ENCODE data around the gene CCDC188.

CCDC188 gene

DNA sequence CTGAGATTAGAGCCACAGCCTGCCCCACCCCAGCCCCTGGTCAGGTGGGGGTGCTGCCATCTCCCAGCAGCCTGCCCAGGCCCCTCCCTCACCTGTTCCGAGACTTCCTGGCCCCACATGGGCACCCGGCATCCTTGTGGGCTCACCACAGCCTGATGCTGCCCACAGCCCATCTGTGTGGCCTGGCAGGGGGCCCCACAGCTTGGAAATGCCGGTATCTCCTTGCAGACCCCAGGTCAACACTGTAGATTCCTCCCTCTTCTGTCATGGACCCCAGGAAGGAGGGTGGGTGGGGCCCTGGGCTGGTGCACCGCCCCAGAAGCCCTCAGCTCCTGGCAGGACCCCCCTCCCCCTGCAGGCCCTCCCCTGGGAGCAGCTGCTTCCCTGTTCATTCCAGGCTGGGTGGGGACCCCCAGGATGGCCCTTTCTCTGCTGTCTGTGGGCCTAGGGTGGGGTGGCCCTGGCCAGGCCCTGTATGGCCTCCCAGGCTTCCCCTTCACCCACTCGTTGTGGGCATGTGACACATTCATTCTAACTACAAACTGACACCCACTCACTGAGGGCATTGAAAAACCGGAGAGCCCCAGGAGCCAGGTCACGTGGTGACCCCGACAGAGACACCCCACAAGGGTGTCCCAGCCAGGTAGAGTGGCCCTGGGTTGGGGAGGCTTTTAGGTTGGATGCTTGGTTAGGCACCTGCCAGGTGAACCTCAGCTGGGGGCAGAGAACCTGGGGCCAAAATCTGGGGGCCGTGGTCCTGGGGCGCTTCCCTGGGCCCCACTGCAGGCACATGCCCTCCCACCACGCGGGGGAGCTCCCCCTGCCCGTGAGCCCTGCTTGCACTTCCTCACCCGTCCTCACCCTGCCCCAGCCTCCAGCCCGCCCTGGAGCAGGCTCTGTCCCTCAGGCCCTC is 44.1 kb upstream of the CCDC188 start:
- TF ChIP-seq, protein P1, sequence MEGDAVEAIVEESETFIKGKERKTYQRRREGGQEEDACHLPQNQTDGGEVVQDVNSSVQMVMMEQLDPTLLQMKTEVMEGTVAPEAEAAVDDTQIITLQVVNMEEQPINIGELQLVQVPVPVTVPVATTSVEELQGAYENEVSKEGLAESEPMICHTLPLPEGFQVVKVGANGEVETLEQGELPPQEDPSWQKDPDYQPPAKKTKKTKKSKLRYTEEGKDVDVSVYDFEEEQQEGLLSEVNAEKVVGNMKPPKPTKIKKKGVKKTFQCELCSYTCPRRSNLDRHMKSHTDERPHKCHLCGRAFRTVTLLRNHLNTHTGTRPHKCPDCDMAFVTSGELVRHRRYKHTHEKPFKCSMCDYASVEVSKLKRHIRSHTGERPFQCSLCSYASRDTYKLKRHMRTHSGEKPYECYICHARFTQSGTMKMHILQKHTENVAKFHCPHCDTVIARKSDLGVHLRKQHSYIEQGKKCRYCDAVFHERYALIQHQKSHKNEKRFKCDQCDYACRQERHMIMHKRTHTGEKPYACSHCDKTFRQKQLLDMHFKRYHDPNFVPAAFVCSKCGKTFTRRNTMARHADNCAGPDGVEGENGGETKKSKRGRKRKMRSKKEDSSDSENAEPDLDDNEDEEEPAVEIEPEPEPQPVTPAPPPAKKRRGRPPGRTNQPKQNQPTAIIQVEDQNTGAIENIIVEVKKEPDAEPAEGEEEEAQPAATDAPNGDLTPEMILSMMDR (IDR thresholded peaks at IDR 0.05; ENCODE audit: low read depth, low read length): no peak
- no peak for DNase-seq (ENCODE audit: low read depth, low spot score)
- in situ Hi-C loops (cut with HindIII; ENCODE audit: low sequenced_read_pairs): no loop called here
- H3K4me3 ChIP-seq (ENCODE audit: low read depth, low read length): no peak overlapping the region

DNA sequence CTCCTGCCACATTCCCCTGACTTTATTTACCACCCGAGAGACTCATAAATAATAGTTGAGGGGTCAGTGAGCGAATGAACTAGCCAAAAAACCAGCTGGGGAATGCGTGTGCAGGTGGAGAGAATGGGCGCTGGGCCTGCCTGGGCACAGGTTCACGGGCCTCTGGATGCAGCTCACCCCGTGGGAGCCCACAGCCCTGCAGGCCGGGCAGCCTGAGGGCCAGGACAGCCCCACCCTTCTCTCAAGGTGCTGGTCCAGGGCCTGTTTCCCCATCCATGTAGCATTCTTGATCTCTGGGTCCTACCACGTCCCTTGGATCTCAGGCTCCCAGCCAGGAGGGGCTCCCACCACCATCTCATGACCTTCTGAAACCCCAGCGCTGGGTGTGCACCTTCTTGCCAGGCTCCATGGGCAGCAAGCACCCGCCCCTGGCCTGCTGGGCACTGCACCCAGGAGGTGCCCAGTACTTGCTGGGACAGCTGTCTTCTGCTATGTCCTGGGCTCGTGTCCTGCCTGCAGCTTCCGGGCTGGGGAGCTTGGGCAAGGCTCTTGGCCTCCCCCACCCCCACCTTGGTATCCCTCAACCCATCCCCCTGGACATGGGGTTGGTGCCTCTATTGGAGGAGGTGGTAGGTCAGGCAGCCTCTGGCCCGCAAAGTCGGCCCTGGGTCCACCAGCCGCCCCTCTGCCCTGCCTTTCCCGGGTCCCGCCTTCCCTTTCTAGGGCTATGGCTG is 43.1 kb upstream of the CCDC188 start:
- DNase-seq (ENCODE audit: low read depth, low spot score): no peak
- TF ChIP-seq, protein P1 (IDR thresholded peaks at IDR 0.05; ENCODE audit: low read depth, low read length): no peak
- in situ Hi-C loops (cut with HindIII; ENCODE audit: low sequenced_read_pairs): no loop called here
- H3K4me3 ChIP-seq (ENCODE audit: low read depth, low read length): no peak overlapping the region

DNA sequence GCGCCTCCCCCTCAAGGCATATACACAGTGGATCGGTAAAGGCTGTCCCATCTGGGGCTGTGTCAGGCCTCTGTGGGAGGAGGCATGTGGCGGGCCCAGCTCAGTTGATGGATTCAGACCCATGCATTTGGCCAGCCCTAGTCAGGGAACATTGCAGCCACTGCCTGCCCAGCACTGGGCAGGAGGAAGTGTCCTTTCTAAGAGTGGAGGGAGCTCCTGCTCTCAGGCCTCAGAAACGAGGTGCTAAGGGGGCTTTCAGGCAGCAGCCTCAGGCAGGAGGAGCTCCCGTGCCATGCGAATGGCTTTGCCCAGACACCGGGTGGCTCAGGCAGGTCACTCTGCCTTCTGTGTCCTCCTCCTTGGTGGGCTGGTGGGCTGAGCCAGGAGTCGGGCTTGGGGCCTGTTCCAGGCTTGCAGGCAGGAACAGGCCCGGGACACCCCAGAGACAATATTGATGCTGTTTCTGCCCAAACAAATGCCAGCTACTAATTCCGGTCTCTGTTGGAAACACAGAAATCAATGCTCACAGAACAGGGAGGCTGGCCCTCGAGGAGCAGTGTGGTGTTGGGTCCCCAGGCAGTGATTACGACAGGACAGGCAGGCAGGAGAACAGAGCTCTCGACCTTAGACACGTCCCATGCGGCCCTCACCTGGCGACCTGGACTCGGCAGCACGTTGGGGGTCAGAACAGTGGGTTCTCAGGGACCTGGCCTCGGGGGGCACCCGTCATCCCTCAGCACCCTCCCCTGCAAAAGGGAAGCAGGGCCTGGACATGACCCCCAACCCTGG is 42.3 kb upstream of the CCDC188 start:
- in situ Hi-C loops (cut with HindIII; ENCODE audit: low sequenced_read_pairs): no loop called here
- DNase-seq (ENCODE audit: low read depth, low spot score): no peak
- TF ChIP-seq, protein P1 (IDR thresholded peaks at IDR 0.05; ENCODE audit: low read depth, low read length): no peak
- no peak overlapping the region for H3K4me3 ChIP-seq (ENCODE audit: low read depth, low read length)

DNA sequence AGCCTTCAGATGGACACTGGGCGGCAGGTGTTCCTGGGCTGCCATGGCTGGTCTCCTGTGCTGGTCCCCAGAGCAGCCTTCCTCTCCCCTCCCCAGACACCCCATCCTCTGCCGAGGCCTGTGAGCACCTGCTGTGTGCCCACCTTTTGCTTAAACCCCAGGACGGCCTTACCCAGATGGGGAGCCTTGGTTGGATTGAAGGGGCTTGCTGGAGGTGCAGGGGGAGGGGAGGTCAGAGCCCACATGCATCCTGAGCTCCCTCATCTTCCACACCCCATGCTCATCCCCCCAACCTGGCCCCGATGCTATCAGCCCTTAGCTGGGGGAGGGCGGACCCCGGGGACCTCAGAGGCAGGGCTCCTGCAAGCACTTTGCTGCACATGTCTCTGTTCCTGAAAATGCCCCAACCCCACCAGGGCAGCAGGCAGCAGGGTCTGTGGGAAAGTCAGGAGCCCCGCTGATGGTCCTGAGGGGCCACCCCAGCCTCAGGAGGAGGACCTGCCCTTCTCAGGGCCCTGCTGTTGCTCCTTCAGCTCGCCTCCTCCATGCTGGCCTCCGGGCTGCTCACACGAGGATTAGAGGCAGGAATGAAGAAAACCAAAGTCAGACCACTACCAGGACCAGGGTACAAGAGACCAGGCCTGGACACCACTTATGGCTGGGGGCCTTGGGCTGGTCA is 41.6 kb upstream of the CCDC188 start:
- DNase-seq (ENCODE audit: low read depth, low spot score): no peak
- no peak overlapping the region for H3K4me3 ChIP-seq (ENCODE audit: low read depth, low read length)
- in situ Hi-C loops (cut with HindIII; ENCODE audit: low sequenced_read_pairs): no loop called here
- TF ChIP-seq, protein P1 (IDR thresholded peaks at IDR 0.05; ENCODE audit: low read depth, low read length): no peak

DNA sequence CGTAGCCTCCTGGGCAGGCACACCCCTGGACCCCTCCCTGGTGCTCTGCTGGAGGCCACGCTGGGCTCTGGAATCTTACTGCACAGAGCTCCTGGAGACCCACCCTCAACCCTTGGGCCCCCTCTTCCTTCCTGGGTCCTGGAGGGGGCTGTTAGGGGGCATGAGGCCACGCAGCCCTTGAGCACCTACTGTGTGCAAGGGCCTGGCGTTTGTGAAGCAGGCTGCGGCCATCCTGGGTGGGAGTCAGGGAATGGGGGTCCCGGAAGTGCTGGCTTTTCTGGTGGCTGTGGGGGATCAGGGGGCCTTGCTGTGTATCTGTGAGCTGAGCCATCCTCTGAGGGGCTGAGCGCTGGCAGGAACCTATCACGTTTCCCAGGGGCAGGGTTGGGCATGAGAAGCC is 40.9 kb upstream of the CCDC188 start:
- DNase-seq (ENCODE audit: low read depth, low spot score): no peak
- H3K4me3 ChIP-seq (ENCODE audit: low read depth, low read length): no peak overlapping the region
- TF ChIP-seq, protein P1 (IDR thresholded peaks at IDR 0.05; ENCODE audit: low read depth, low read length): no peak
- in situ Hi-C loops (cut with HindIII; ENCODE audit: low sequenced_read_pairs): no loop called here
